Limb (tissue), 2 donors: ENCODE results near the gene HHIPL1.
"Not testable (repeated sequence)": the region's sequence is repeated elsewhere in the genome, so short reads cannot be mapped to it uniquely, and the experiment has no call there.

ENCODE experiments used
- DNase-seq, 2 donors: peaks; one replicate each; pipeline ENCODE4 v3.0.0-alpha.2; 2016; ENCODE audit errors: extremely low spot score in 2 of 2

Gene HHIPL1

GRCh38 chr14:99658218-99658845, 13.4 kb downstream of the HHIPL1 start:
- DNase-seq, result no peak

DNA sequence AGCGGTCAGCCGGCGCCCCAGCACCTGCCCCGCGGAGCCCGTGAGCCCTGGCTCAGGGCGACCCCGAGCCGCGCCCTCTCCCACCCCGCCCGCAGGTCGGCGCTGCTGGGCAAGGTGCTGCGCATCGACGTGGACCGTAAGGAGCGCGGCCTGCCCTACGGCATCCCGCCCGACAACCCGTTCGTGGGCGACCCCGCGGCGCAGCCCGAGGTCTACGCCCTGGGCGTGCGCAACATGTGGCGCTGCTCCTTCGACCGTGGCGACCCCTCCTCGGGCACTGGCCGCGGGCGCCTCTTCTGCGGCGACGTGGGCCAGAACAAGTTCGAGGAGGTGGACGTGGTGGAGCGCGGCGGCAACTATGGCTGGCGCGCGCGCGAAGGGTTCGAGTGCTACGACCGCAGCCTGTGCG, 14.4 kb downstream of the HHIPL1 start:
- no peak for DNase-seq

- DNase-seq, result no peak
Measured at GRCh38 chr14:99660006-99660566, 15.2 kb downstream of the HHIPL1 start.

GRCh38 chr14:99660794-99661193, 15.9 kb downstream of the HHIPL1 start:
- DNase-seq, result no peak

DNA sequence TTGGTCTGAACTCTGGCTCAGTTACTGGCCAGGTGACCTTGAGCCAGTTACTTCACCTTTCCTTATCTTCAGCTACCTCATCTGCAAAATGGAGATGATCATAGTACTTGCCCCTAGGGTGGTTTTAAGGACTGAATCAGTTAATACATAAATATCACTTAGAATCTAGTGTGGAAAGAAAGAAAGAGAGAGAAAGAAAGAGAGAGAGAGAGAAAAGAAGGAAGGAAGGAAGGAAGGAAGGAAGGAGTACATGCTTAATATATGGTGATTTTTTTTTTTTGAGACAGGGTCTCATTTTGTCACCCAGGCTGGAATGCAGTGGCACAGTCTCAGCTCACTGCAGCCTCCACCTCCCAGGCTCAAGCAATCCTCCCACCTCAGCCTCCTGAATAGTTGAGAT, 16.3 kb downstream of the HHIPL1 start:
- not testable (repeated sequence) for DNase-seq

- DNase-seq, result no peak
Measured at GRCh38 chr14:99662846-99663245, 17.9 kb downstream of the HHIPL1 start.

GRCh38 chr14:99663386-99664057, 18.6 kb downstream of the HHIPL1 start:
- no peak for DNase-seq

DNA sequence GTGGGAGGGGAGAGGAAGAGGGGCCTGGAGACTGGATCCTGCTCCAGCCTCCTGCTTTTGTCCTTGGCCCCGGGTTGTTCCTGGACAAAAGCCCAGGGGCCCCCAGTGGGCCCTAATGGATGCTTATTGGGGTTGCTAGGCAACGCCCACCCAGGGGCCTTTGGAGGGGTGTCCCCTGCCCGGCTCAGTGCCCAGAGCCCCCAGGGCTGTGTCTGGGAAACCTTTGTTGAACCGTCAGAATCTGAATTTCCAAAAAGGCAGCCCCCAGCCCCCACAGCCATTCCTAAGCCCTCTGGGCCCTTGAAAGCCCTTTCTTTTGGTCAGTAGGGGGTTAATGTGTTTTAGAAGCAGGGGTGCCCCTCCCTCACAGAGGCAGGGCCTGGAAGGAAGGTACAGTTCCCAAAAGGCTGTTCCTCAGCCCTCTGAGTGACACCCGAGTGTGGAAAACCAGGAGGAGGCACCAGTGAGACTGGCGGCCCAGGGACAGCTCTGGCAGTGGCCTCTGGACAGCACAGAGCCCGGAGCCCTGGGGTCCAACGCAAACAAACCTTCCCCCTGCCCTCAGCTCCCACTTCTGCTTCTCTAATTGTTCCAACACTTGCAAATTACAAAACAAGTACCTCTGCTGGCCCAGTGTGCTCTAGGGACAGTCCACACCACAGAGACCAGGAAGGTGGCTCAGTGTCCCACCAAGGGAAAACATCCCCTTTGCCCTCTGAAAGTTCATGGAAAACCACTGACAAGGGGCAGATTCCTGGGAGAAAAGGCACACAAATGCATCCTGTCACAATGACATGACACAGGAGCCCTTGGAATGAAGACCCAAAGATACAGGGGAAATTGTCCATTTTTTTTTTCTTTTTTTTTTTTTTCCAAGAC, 19.4 kb downstream of the HHIPL1 start:
- DNase-seq, result peak in 1 of 2 donors; percentile 67

GRCh38 chr14:99664937-99665273, 20.0 kb downstream of the HHIPL1 start:
- DNase-seq, result no peak

- no peak for DNase-seq
Measured at GRCh38 chr14:99666533-99666932, 21.6 kb downstream of the HHIPL1 start.

- no peak for DNase-seq
Measured at GRCh38 chr14:99667045-99667444, 22.1 kb downstream of the HHIPL1 start.

DNA sequence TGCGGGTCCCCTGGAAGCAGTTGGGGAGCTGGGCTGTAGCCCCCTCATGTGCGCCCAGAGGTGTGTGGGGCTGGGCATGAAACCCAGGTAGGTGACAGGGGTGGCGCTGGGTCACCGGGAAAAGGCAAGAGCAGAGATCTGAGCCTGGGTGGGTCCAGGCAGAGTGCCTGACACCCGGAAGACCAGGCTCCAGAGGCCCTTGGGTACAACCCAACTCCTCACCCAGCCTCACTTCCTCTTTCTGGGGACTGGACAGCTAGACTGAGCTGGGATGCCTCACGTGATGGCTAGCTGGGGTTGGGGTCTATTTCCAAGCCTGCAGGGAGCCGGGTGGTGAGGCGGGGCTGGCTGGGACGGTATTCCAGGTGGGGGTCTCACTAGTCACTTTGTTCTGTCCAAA, 22.9 kb downstream of the HHIPL1 start:
- DNase-seq, result no peak

DNA sequence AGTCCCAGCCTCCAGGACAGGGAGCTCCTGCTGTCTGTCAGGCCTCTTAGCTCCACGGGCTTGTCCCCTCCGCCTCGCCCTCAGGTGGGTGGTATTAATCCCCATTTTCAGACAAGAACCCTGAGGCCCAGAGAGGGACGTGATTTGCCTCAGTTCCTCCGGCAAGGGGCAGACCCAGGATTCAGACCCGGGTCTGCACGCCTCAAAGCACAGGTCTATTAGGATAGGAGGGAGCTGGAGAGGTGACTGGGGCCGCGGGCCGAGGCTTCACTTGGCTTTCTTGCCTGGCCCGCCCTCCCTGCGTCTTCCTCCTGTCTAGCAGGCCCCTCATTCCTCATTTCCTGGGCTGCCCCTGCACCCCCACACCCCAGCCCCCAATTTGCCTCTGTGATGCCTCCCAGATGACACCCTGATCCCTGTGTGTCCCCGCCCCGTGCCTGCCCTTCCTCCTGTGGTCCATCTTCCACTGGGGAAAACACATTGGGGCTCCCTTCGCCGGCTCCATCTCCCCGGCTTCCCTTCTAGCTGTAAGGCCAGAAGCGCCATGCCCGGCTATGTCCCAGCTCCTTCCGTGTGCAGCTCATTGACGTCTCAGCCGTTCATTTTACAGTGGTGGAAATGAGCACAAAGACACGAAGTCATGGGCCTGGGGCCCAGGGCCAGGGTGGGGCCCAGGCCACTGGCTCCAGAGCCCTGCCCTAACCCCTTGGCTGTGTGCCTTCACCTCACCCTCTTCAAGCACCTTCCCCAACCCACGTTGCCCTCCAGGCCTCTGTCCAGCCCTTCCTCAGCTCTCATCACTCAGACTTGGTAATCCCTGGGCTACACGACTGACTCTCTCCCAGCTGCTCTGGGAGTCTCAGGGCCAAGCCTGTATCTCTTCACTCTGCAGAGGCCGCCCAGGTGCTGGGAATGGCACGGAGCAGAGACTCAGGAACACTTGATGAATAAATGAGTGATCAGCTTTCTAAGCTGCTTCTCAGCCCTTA, 23.7 kb downstream of the HHIPL1 start:
- no peak for DNase-seq

DNA sequence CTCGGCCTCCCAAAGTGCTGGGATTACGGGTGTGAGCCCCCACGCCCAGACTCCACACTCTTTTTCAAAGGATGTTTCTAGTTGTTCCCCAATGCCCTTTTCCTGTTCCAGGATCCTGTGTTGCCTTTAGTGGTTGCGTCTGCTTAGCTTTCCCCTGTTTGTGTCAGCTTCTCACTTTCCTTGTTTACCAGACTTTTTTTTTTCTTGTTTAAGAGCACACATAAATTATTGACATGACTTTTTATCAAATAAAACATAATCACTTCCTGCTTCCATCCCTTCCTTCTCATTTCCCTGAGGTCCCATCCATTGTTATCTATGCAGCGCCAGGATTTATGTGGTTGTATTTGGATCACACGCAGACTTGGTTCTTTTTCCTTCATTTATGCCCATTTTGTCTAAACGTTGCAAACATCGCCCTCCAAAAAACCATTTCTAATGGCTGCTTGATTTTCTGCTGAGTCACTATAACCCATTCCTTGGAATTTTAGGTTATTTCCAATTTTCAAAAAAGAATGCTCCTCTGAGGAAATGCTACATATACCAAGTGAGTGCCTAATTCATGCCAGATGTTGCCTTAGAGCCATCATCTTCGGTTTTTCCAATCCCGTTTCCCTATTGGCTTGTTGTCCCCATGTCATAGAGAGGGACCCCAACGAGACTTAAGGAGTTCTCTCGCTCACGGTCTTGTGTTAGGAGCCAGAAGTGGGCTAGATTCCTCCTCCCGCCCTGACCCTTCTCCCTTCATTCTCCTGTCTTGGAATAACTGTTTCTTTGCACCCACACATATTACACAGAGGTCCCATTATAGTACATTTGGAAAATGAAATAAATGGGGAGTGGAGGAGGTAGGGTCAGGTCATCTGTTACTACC, 25.7 kb downstream of the HHIPL1 start:
- no peak for DNase-seq

DNA sequence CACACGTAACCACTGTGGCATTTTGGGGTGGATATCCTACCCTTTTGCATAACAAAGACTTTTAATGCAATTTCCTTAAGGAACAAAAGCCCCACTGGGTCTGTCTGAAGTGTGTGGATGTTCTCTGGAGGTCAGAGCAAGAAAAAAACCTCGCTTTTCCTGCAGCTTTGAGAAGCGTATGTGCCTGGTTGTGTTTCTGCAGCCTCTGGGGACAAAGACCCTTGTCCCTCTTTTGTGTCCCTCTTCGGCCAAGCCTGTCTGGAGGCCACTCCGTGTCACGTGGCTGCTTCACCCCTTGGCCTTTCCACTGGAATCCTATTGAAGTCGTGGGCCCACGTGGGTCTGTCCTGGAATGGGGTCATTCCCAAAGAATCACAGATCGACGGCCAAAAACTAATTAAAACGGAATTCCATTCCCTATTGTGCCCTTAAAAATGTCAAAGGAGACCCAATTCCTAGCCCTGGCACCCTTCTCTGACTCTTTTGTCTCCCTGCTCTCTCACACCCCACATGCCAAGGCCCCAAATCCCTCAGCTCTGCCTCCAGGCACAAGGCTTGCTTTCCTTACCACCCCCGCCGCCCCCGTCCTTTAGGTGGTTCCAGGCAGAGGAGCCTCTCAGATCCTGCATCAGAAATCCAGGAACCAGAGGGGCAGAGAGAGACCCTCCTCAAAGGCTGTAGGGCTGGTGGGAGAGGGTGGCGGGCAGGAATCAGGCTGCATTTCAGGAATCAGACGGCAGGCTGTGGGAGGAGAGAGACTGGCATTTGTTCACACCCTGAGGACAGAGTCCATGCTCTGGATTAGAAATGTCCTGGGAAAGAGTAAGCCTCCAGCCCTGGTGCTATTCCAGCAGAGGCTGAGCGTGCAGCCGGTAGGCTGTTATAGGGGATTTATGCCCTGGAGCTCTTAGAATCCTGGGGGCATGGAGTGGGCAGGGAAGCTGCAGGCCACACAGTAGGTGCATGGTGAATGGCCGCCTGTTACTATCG, 26.6 kb downstream of the HHIPL1 start:
- no peak for DNase-seq

DNA sequence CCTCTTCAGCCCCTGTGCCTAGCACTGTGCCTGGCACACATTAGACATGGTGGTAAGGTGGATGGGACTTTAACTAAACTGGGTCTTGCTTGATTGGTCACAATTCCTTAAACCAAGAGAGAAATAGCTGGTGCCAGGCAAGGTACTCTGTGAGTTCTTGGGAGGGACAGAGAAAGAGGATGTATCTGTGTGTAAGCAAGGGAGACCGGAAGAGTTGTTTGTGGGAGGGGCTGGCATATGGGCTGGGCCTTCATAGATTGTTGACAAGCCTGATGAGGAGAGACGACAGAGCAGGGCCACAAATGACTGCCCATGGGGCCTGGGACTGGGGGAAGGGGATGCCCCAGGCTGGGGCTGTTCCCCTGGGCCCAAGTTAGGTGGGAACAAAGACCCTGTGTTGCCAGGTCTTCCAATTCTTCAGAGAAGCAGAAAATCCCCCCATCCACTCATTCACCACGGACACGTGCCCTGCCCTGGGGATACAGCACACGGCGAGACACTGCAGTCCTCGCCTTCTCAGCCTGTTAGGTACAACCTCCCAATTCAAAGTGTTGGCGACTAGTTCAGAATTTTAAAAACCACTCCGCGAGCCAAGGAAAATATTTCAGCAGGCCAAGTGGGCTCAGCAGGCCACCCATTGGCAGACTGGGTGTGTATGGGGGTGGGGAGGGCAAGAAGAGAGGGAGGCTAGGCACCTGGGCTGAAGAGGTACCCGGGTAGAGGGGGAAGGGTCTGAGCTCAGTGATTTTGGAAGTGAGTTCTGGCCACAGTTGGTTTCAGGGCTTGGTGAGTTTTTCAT, 27.8 kb downstream of the HHIPL1 start:
- DNase-seq, result no peak

DNA sequence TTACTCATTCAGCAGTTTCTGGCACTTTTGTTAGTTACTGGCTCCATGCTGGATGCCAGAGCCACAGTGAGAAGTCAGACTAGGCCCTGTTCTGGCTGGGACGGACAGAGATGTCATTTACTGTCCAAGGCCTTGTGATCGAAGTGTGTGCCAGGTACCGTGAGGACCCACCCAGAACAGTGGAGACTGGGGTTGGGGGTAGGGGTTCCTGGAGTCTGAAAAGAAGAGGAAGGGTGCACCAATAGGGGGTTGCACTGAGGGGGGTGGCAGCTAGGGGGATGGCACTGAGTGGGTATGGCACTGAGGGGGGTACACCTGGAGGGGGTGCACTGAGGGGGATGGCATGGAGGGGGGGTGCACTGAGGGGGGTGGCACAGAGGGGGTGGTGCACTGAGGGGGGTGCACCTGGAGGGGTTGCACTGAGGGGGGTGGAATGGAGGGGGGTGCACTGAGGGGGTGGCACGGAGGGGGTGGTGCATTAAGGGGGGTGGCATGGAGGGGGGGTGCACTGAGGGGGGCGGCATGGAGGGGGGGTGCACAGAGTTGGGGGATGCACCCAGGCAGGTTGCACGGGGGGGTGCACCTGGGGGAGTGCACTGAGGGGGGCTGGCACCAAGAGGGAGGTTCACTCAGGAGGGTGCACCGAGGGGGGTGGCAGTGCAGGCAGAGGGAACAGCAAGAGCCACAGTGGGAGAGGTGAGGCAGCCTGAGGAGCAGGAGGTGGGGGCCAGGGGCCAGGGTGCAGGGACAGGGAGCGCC, 28.6 kb downstream of the HHIPL1 start:
- no peak for DNase-seq
